HUES64 (cell line): ENCODE results near the gene ARHGEF39.

Experiments
- H3K27ac ChIP-seq: 2 replicates; pipeline ENCODE4 v1.7.0; 2013; ENCODE audit warnings: low read depth, low read length, inconsistent platforms
- H3K27me3 ChIP-seq: 2 replicates; pipeline ENCODE4 v1.6.1; 2013; ENCODE audit warnings: mild to moderate bottlenecking, low read length; ENCODE audit not compliant: insufficient read depth
- H3K36me3 ChIP-seq: 2 replicates; pipeline ENCODE4 v1.6.1; 2013; ENCODE audit warnings: mild to moderate bottlenecking, low read length; ENCODE audit not compliant: insufficient read depth
- H3K4me1 ChIP-seq: 2 replicates; pipeline ENCODE4 v1.6.1; 2013; ENCODE audit warnings: mild to moderate bottlenecking, low read length, moderate library complexity; ENCODE audit not compliant: insufficient read depth
- H3K4me3 ChIP-seq: 2 replicates; pipeline ENCODE4 v1.5.1; 2013; ENCODE audit warnings: mild to moderate bottlenecking, low read length, moderate library complexity
- H3K9ac ChIP-seq: 2 replicates; pipeline ENCODE4 v1.6.1; 2013; ENCODE audit warnings: mild to moderate bottlenecking, low read depth, low read length
- H3K9me3 ChIP-seq: 2 replicates; pipeline ENCODE4 v1.6.1; 2013; ENCODE audit warnings: low read depth, low read length; ENCODE audit not compliant: insufficient read depth
- whole genome bisulfite sequencing: fragments of 150-250, 120-280 bp; methylation state at CpG from one replicate; pipeline ENCODE4 v1.1.7; 2013; ENCODE audit warnings: missing lambda C conversion rate; 5-methylcytosine and 5-hydroxymethylcytosine counted together

The ARHGEF39 gene

GRCh38 chr9:35682520-35683315 is 17.7 kb upstream of the ARHGEF39 start:
- Histone ChIP-seq H3K9me3 (no peaks in the 10 kb centered on the region), H3K27me3 (no peaks in the 10 kb centered on the region), H3K36me3 (peaks cover 60% of the 10 kb centered on the region), H3K4me1 (no peaks in the 10 kb centered on the region; the same call in 1 of the 2 replicates), H3K4me3 (no peak overlapping the region), H3K9ac (no peak overlapping the region), H3K27ac (no peak overlapping the region)
- WGBS, result 94% methylated on average over 10 of the region's 10 CpGs

- WGBS, result 96% methylated on average over 6 of the region's 6 CpGs
- no peak overlapping the region; the same call in 1 of the 2 replicates for H3K27ac ChIP-seq
- H3K4me3 ChIP-seq, result no peak overlapping the region
- H3K9ac ChIP-seq, result no peak overlapping the region
- H3K27me3 ChIP-seq, result no peaks in the 10 kb centered on the region
- peaks cover 55% of the 10 kb centered on the region for H3K36me3 ChIP-seq
- H3K9me3 ChIP-seq, result no peaks in the 10 kb centered on the region
- H3K4me1 ChIP-seq, result no peaks in the 10 kb centered on the region; the same call in 1 of the 2 replicates
These were observed 17.1 kb upstream of the ARHGEF39 start for GRCh38 chr9:35682051-35682450.

GRCh38 chr9:35681341-35682002 is 16.5 kb upstream of the ARHGEF39 start:
- H3K27me3 ChIP-seq, result peaks cover 1% of the 10 kb centered on the region; the same call in 1 of the 2 replicates
- WGBS, result 78% methylated on average over 3 of the region's 3 CpGs
- H3K4me3 ChIP-seq, result no peak overlapping the region
- H3K27ac ChIP-seq, result peak overlapping the region; percentile 54; the same call in 1 of the 2 replicates
- H3K4me1 ChIP-seq, result no peaks in the 10 kb centered on the region; the same call in 1 of the 2 replicates
- H3K36me3 ChIP-seq, result peaks cover 49% of the 10 kb centered on the region
- no peak overlapping the region for H3K9ac ChIP-seq
- no peaks in the 10 kb centered on the region for H3K9me3 ChIP-seq

GRCh38 chr9:35680331-35681105 is 15.5 kb upstream of the ARHGEF39 start:
- 48% methylated on average over 14 of the region's 15 CpGs for WGBS
- H3K9ac ChIP-seq, result no peak overlapping the region
- peak overlapping the region; percentile 24; the same call in 1 of the 2 replicates for H3K27ac ChIP-seq
- no peaks in the 10 kb centered on the region; the same call in 1 of the 2 replicates for H3K4me1 ChIP-seq
- peaks cover 41% of the 10 kb centered on the region for H3K36me3 ChIP-seq
- H3K27me3 ChIP-seq, result peaks cover 5% of the 10 kb centered on the region; the same call in 1 of the 2 replicates
- H3K9me3 ChIP-seq, result no peaks in the 10 kb centered on the region
- H3K4me3 ChIP-seq, result no peak overlapping the region

- no peak overlapping the region for H3K9ac ChIP-seq
- H3K9me3 ChIP-seq, result no peaks in the 10 kb centered on the region
- H3K4me1 ChIP-seq, result no peaks in the 10 kb centered on the region; the same call in 1 of the 2 replicates
- 87% methylated on average over 8 of the region's 8 CpGs for WGBS
- peaks cover 5% of the 10 kb centered on the region; the same call in 1 of the 2 replicates for H3K27me3 ChIP-seq
- no peak overlapping the region for H3K27ac ChIP-seq
- H3K4me3 ChIP-seq, result no peak overlapping the region
- peaks cover 35% of the 10 kb centered on the region for H3K36me3 ChIP-seq
These were observed 14.9 kb upstream of the ARHGEF39 start for GRCh38 chr9:35679766-35680330.

- Histone ChIP-seq H3K4me1 (no peaks in the 10 kb centered on the region; the same call in 1 of the 2 replicates), H3K27me3 (peaks cover 11% of the 10 kb centered on the region), H3K9ac (no peak overlapping the region), H3K36me3 (peaks cover 27% of the 10 kb centered on the region), H3K9me3 (no peaks in the 10 kb centered on the region), H3K4me3 (no peak overlapping the region), H3K27ac (no peak overlapping the region)
- 93% methylated on average over 5 of the region's 5 CpGs for WGBS
These were observed 14.1 kb upstream of the ARHGEF39 start for GRCh38 chr9:35679091-35679490.

- WGBS, result 6% methylated on average over 51 of the region's 51 CpGs
- peak overlapping the region; percentile 52; the same call in 1 of the 2 replicates for H3K27ac ChIP-seq
- peak overlapping the region; percentile 57 for H3K4me3 ChIP-seq
- no peaks in the 10 kb centered on the region for H3K4me1 ChIP-seq
- peak overlapping the region; percentile 71 for H3K9ac ChIP-seq
- H3K9me3 ChIP-seq, result no peaks in the 10 kb centered on the region
- H3K27me3 ChIP-seq, result peaks cover 15% of the 10 kb centered on the region
- no peaks in the 10 kb centered on the region for H3K36me3 ChIP-seq
These were observed 10.9 kb upstream of the ARHGEF39 start for GRCh38 chr9:35675732-35676392.

- peak overlapping the region; percentile 57 for H3K4me3 ChIP-seq
- WGBS, result 33% methylated on average over 13 of the region's 13 CpGs
- peak overlapping the region; percentile 71 for H3K9ac ChIP-seq
These were observed 10.2 kb upstream of the ARHGEF39 start for GRCh38 chr9:35675204-35675603.

GRCh38 chr9:35674025-35674361 is 9.0 kb upstream of the ARHGEF39 start:
- Histone ChIP-seq H3K4me3 (no peak overlapping the region), H3K4me1 (no peaks in the 10 kb centered on the region), H3K9ac (no peak overlapping the region), H3K27ac (no peak overlapping the region), H3K9me3 (no peaks in the 10 kb centered on the region), H3K36me3 (no peaks in the 10 kb centered on the region), H3K27me3 (peaks cover 15% of the 10 kb centered on the region)
- WGBS, result 87% methylated on average over 3 of the region's 3 CpGs

More at GRCh38 chr9:35675204-35675603, 10.2 kb upstream of the ARHGEF39 start:
- Histone ChIP-seq H3K4me1 (no peaks in the 10 kb centered on the region), H3K27me3 (peaks cover 15% of the 10 kb centered on the region), H3K36me3 (no peaks in the 10 kb centered on the region), H3K27ac (no peak overlapping the region), H3K9me3 (no peaks in the 10 kb centered on the region)
